GM12874 (cell line): ENCODE measurements around the gene CFAP46.
A peak's percentile ranks its signal among the peaks of the same experiment; 100 is the strongest.

Experiments
- TF ChIP-seq, protein P1 (sequence below): IDR thresholded peaks from 2 replicates; pipeline ENCODE4 v1.5.1; 2011; ENCODE audit warnings: low read depth, mild to moderate bottlenecking, control low read depth, low read length, moderate library complexity; ENCODE audit not compliant: insufficient read depth

CFAP46 gene

DNA sequence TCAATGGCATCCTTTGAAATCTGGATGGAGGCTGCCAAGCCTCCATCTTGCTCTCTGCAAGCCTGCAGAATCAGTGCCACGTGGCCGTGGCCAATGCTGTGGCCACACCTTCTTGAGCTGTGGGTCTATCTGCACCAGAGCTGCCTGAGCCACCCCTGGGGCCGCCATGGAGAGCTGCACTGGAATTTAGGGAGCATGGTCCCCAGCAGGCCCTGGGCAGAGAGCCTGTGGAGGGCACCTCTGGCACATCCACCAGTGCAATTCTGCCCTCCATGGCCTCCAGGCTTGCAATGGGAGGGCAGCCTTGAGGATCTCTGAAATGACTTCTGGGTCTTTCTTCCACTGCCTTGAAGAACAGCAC is 100.8 kb downstream of the CFAP46 start:
- TF ChIP-seq, protein P1, sequence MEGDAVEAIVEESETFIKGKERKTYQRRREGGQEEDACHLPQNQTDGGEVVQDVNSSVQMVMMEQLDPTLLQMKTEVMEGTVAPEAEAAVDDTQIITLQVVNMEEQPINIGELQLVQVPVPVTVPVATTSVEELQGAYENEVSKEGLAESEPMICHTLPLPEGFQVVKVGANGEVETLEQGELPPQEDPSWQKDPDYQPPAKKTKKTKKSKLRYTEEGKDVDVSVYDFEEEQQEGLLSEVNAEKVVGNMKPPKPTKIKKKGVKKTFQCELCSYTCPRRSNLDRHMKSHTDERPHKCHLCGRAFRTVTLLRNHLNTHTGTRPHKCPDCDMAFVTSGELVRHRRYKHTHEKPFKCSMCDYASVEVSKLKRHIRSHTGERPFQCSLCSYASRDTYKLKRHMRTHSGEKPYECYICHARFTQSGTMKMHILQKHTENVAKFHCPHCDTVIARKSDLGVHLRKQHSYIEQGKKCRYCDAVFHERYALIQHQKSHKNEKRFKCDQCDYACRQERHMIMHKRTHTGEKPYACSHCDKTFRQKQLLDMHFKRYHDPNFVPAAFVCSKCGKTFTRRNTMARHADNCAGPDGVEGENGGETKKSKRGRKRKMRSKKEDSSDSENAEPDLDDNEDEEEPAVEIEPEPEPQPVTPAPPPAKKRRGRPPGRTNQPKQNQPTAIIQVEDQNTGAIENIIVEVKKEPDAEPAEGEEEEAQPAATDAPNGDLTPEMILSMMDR = no peak

DNA sequence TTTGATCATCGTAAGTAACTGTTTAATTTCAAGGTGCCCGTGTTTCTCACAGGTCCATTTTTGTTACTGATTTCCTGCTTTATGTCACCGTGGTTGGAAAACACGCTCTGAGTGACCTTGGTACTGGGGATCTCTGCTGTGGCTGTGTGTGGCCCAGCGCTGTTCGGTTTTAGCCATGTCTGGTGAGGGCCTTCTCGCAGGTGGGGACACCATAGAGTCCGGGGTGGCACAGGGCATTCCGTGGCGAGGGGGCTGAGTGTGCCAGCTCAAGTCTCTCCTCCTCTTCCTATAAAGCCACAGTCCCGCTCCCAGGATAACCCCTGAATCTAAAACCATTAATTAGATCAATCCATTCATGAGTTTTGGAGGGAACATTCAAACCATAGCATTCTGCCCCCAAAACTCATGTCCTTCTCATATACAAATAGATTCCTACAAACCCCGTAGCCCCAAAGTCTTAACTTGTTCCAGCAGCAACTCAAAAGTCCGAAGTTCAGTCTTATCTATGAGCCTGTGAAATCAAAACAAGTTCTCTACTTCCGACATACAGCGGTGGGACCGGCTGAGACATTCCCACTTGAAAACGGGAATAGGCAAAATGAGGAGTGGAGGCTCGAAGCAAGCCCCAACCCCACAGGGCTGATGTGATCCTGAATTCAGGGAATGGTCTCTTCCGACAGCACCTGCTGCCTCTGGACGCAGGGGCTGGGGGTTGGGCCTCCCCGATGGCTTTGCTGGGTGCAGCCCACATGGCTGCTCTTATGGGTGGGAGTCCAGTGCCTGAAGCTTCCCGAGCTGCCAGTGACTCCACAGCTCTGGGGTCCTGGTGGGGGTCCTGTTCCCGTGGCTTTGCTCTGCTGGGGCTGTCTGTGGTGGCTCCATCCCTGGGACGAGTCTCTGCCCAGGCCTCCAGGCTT is 101.4 kb downstream of the CFAP46 start:
- TF ChIP-seq, protein P1 = no peak

DNA sequence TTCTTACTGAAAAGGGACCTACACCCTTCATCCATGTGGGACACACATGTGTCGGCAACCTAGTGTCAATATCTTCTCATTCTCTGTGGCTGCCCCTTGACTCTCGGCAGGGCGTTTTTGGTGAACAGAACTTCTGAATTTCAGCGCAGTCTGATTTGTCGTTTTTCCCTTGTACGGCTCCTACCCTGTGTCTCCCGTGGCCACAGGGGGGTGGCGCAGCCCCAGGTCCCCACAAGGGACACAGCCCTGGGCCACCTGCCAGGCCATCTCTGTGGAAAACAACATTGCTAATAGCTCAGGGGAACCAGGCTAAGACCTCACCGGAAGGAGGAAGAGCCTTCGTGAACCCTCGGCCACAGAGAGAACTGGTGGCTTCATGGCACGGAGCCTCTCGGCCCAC is 103.3 kb downstream of the CFAP46 start:
- TF ChIP-seq, protein P1 = no peak

DNA sequence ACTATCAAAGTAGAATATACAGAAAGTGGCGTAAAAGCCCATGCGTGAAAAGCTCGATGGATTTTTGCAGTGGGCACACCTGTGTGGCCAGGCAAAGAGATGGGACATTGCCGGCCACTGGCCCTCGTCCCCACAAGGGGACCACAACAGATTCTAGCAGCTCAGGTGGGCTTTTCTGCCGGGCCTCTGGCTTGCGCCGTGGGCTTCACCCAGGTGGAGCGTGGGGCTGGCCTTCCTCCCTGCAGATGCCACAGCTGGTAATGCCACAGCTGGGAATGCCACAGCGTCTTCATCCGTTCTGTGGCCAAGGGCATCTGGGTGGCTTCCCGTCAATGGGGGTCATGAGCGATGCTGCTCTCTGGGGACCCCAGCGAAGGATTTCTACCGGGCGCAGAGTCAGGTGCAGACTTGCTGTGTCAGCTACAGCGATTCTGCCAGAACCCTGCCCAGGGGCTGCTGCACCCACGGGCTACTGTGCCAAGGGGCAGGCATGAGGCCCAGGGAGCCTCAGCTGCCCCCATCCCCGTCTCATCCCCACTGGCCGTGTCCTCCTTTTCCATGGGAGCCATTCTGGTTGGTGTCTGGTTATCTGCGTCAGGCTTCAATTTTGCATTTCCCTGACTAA is 103.9 kb downstream of the CFAP46 start:
- TF ChIP-seq, protein P1 = no peak

DNA sequence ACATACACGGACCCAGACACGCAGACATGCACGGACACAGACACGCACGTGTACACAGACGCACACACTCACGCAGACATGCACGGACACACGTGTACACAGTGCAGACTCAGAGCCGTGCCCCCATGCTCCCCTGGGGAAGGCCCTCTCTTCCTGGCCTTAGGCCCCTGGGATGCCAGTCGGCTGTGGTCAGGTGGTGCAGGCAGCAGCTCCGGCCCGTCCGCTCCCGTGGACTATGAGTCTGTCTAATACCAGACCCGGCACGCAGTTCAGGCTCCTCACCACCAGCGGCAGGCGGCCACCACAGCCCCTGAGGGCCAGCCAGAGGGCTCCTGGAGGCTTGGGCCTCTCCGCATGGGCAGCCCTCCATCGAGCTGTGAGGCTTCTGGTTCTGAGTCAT is 104.5 kb downstream of the CFAP46 start:
- TF ChIP-seq, protein P1 = no peak

DNA sequence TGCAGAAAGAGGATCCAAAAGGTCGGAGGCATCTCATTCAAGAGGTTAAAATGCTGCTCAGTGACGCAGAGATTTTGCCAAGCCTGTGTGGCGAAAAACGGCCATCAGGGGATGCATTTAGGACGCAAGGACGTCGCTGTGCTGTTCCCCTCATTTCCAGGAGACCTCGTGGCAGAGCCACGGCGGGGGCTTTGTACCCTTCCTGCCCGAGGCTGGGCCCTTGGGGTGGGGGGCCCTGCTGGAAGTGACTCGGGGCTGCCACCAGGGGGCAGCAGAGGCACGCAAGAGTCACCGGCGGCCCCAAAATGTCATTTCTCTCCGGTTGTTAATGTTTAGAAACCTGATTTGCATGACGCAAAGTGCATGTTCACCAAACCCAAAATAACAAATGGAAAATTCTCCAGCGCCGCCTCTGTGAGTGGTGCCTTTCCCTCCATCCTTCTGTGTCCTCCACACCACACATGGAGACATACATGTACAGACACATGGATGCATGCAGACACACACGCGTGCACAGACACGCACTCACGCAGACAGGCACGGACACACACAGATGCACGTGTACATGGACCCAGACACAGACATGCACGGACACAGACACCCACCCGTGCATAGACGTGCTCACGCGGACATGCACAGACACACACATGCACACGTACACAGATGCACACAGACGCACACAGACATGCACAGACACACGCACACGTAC is 105.4 kb downstream of the CFAP46 start:
- TF ChIP-seq, protein P1 = peak; percentile 67

DNA sequence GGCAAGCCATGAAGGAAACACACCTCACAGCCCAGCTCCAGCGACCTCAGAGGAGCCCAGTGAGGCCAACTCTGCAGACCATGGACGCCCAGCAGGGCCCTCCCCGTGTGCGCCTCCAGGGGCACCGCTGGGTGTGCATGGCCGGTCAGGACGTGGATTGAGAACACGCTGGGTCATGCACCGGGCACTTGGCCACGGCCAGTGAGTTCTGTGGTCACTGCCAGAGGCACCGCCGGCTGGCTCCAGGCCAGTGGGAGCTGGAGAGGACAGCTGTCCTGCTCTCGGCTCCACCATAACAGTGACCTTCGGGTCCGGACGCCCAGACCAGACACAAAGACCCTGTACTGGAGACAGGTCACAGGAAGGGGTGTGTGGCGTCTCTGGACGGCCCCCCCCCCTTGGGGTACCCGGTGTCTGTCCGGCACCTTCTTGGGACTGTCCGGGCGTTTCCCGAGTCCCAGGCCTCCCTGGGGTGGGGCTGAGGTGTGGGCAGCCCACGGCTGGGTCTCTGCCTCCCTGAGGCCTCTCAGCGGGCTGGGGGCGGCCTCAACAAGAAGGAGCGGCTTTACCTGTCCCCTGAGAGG is 106.0 kb downstream of the CFAP46 start:
- TF ChIP-seq, protein P1 = no peak
